HG03432 (cell line): ENCODE results near the gene FARS2.

Source experiments
- ATAC-seq: cut with Tn5 transposase; IDR thresholded peaks from one replicate; pipeline ENCODE4 v1.9.1; 2021; ENCODE audit warnings: mild to moderate bottlenecking, moderate library complexity; ENCODE audit not compliant: unreplicated experiment

FARS2 gene

DNA sequence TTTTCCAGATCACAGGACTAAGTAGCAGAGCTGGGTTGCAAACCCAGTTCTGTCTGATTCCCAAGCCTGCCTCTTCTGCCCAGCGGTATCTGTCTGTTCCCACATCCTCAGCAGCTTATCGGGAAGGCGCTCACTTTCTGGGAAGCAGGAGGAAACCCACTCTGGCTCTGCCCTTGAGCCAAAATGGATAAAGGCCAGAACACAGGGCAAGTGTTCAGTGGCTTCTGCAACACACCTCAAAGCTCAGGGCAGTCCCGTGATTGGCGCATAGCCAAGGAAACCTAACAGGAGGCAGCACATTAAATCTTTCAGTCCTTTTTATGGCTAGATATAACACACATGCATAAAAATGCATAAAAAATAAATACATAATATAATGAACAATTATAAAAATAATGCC is 483.2 kb downstream of the FARS2 start:
- ATAC-seq: no peak

DNA sequence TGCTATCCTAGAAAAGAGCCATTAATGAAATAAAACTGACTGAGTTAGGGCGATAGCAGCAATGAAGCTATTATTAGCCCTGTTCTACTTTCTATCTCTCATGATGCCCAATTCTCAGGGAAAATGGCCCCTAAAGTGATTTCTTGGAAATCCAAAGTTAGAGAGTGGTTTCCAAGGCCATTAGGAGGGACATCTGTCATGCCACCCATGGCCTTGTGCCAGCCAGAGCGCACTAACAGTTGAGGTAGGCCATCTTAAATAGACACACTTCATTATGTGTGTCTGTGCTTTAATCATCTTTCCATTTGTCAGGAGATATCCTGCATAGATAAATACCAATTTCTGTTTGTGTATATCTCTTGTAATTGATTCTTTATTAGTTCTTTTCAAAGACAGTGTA is 483.8 kb downstream of the FARS2 start:
- ATAC-seq: no peak

DNA sequence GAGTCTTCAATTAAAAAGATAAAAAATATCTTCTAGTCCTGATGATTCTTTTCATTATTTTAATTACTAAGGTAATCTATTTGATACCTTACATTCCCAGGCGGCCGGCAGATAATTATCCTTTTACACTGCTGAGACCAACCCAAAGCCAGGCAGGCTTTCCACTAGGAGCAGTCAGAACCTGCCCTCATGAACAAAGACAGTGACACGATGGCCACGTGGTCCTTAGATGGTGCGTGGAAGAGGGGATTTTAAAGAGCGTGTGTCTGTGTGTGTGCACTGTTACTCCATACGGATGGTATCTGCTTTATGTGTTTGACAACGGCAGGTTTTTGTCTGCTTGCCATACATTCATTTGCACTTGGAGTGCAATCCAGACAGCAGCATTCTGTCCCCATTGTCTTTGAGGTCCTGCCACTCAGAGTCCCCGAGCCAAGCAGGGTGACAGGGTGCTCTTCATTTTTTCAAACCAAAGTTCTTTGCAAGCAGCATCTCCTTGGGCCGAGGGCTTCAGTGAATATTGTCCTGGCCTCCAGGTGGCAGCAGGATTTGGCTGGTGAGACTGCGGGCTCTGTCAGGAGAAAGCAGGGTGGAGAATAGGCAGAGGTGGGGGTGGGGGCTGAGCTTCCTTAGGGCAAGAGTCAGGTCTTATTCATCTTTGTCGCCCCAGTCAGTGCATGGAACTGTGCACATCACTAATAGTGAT is 484.9 kb downstream of the FARS2 start:
- ATAC-seq: no peak

DNA sequence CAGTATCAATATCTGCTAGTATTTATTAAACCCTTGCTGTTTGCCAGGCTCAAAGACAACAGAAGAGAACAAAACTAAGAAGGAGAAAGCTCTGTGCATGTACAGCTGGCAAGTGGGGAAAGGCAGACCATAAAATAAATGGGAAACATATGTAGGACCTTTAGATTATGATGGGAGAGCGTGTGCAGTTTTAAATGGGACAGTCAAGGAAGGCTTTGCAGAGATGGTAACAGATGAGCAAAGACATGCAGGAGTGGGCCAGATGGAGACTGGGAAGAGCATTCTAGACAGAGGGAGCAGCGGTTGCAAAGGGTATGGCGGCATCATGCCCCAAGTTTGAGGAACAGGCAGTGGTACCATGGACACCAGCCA is 485.4 kb downstream of the FARS2 start:
- no peak for ATAC-seq

DNA sequence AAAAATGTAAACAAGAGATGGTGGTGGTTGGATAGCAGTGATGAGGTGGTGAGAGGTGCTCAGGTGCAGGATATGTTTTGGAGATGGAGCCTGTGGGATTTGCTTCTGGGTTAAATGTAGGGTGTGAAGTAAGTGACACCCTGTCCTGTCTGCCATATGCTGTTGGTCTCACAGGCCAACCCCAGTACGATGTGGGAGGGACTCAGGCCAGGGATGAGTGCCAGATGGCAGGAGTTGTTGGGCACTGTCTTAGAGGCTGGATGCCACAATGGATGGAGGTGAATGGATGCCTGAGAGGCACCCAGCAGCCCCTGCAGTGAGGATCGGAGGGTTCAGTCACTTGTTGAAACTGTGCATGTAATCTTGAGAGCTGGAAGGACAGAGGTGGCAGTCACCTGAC is 486.1 kb downstream of the FARS2 start:
- ATAC-seq: no peak

DNA sequence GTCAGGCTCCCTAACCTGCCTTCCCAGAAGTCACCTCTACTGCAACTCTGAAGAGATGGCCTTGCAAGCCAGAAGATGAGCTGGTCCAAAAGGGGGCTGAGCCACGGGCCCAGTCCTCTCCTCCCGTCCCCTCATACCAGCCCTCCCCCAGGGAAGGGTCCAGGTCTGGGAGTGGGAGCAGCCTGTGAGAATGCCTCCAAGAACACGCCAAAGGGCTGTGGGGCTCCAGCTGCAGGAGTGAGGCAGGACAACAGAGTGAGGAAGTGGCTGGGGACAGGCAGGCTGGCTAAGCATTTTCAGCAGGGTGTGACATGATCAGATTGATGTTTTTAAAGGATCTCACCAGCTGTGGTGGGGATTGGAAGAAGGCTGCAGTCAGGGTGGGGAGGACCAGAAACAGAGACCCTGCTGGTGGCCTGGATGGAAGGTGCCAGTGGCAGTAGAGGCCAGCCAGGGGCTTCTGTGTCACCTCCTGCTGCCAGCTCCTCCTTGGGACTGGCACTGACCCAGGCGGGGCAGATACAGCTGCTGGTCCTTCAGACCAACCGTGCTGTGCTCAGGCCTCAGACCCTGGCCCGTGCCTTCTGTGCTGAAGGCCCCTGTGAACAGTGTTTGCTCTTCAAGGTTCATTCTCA is 487.8 kb downstream of the FARS2 start:
- ATAC-seq: no peak

DNA sequence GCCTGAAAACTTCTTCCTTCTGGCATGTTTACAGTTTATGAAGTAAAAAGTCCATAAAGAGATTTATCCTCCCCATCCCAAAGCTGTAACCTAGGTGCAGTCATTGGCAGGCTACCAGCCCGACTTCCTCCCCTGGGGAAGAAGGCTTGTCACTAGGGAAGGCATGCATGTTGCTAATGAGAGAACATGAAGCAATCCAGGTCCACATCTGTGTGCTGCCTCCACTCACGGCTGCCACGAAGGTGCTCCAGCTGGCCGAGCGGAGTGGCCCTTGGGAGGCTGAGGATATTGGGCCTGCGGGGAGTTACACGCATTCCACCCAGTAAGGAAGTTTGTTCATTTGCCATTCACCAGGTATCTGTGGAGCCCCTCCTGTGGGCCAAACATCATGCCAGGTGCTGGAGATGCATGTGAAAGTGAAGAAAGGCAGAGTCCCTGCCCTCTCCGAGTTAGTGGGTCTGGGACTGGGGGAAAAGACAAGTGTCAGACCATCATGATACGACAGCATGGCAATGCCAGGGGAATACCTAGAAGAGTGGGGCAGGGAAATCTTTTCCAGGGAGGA is 488.4 kb downstream of the FARS2 start:
- ATAC-seq: no peak

DNA sequence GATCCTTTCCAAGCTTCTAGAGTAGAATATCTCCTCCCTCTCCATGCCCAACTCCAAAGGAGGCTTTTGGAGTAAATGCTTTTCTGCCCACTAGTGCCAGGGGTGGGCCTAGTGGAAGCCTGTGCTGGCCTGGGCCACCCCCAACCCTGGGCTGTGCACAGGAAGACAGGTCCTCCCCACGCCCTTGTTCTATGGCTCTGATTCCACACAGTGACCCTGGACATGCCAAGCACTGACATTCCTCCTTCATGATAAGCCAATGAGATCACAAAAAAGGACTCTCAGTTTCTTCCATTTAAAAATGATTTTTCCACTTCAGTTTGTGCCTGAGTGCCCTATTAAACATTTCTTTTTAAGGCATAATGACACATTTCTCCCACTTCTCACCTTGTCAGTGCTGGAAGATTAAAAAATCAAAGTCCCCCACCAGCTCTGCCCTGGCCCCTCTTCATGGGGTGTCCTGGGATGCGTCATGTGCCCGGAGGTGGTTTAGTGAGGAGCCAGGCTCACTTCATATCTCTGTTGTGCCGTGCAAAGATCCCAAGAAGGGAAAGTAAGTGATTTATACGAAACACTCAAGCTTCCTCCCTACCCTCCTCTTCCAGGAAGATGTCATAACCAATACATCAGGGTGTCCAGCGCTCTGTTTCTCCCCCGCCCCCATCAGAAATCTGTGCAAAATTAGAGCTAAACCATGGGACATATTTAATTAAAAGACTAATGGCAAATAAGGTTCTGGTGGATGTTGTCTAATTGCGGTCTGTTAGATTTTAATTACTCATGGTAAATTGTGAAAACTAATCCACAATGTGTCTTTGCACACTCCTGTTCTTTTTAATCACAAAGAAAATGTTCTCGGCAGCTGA is 490.4 kb downstream of the FARS2 start:
- no peak for ATAC-seq

DNA sequence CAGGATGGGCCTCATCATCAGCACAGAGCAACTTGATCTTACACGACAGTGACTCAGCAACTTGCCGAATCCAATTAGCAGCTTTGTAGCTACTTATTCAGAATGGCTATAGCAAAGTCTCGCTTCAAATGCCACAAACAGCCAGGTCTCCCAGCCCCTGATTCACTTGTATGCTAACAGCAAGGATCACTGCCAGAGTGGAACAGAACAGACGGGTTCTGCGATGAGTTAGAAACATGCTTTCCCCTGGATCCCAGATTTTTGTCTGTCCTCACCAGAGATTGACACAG is 491.0 kb downstream of the FARS2 start:
- ATAC-seq: no peak

DNA sequence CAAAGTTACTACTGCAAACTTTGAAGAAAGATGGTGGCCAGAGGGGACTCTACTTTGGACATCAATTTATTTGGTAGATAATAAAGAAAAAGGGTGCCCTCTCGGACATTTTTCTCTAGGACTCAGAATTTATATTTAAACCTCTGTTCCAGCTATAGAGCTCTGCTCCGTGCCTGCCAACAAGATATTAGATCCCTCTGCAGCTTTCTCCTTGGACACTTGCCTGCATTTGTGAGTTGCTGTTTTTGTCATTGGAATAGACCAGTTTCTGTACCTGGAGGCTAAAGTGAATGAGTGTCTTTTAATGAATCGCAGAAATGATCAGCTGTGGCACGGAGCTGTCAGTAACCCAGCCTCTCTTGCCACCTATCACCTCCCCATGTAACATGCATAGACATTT is 491.9 kb downstream of the FARS2 start:
- ATAC-seq: no peak

DNA sequence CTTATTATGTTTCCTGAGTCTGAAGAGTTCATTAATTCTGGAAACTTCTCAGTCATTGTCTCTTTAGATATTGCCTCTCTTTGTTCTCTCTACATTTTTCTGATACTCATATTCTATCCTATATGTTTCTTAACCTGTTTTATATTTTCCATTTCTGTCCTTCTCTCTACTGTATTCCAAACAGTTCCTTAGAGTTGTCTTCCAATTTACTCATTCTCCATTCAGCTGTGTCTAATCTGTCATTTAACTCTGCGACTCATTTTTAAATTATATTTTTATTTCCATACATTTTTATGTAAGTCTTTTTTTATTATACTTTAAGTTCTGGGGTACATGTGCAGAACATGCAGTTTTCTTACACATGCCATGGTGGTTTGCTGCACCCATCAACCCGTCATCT is 493.6 kb downstream of the FARS2 start:
- no peak for ATAC-seq

DNA sequence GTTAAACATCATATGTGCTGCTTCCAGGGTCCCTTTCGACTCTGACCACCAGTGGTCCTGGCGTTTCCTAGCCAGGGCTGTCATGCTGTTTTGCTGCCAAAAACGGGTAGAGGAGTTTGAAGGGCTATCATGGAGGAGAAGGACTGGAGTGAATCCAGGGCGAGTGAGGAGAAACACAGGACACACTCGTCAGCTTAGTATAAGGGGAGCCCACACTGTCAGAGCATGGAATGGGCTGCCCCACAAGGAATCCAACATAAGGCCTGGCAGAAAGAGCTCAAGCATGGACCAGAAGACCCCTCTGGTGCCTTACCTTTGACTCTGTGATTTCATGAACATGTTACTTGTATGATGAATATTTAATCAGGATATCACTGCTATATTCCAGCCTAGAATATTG is 498.3 kb downstream of the FARS2 start:
- no peak for ATAC-seq

DNA sequence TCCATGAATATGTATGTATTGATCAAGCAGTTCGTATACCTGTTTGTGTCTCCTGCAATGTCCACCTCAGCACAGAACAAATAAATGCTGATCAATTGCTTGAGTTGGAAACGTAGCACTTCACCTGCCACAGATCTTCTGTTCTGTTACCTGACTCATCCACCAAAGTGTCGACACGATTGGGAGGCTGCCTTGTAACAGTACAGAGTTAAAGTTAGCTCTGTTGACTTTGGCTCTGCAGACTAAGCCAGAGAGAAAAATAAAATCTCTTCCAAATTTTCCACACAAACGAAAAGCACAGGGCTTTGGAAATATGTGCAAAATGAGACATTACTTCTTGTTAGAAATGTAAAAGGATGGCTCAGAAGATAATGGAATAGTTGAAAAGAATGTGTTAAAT is 500.1 kb downstream of the FARS2 start:
- ATAC-seq: no peak

DNA sequence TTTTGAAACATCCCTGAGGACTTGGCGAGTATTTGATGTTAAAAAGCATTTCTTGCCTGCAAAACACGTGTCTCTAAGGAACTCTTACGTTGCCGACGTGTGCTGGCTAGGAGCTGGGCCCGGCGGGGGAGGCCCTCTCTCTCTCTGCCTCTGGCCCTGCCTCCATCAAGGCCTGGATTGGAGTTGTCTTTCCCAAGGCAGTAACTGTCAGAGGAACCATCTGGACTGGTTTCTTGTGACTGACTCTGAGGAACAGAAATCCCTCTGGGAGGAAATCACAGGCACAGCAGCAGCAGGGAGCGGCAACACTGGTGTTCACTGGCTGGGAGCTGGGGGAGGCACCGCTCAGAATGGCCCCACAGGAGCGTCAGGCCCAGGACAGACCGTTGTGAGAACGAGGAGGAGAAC is 501.3 kb downstream of the FARS2 start:
- no peak for ATAC-seq

DNA sequence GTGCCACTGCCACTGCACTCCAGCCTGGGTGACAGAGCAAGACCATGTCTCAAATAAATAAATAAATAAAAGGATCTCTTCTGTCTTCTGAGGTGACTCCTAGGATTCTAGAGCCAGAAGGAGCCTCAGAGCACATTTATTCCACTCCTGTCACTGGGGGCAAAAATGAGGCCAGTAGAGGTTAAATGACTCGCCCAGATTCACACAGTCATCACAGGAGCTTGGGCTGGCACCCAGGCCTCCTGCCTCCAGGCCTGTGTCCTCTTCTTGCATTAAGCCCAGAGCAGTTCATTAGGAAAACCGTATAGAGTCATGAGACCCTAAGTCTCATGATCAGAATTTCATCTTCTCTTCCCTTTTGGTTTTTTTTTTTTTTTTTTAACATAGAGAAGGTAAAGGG is 502.1 kb downstream of the FARS2 start:
- no peak for ATAC-seq

DNA sequence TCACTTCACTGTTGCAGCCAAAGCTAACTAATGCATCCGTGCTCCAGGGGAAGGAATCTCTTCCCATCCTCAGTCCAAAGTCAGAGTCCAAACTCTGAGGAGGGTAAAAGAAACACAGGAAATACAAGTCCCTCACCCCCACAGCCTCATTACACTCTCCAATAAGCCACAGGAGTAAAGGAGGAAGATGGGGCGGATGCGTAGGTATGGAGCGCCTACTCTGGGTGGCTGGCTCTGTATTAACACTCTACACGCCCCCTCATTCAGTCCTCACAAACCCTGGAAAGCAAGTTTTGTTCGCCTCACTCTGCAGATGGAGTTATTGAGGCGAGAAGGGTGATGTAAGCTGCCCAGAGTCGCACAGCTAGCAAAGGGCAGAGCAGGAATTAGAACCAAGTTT is 502.6 kb downstream of the FARS2 start:
- peak; percentile 69 for ATAC-seq

DNA sequence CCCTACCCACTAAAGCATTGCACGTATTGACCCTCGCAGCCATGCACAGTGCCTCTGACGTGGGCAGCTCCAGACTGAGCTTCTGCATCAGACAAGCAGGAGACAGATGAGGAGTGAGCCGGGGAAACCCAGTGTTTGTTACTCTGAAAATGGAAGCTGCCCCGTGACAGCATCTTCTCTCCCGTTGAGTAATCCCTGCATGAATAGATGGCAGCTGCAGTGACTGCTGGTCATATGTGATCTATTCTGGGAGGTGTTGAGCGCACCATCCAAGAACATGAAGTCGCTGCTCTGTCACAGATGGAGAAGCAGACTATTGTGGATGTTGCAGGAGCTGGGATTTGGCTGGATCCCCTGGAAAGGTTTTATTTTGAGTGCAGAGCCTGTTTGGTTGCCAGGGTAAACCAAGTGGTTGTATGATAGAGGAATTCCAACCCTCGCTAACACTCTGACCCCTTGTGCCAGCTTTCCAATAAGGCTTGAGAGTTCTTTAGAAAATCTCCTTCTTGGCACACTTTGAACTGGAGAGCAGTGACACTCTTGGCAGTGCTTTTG is 503.2 kb downstream of the FARS2 start:
- peak; percentile 57 for ATAC-seq

DNA sequence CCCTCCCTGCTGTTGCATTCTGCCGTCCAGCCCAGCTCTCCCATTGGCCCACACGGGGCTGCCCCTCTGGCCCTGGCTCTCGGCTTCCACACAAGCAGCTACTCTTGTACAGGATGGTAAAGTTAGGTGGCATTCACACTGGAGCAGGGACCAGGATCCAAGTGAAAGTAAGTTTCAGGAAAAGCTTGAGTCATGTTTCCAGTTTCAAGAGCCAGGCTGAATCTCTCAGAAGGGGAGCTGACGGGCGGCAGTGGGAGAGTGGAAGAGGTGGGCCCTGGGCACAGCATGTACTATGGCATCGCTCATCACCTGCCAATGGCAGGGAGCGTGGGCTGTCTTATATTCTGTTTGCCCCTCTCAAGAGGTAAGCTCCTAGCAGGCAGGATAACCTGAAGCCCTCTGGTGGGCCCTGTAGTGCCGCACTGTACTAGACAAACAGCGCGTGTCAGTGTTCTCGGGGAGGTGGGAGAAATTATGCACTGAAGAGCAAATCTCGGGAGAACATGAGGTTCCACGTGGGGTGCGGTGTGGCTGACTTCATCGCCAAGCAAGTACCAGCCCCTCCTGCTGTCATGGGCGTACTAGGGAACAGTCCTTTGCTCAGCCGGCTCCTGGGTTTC is 503.9 kb downstream of the FARS2 start:
- ATAC-seq: no peak

DNA sequence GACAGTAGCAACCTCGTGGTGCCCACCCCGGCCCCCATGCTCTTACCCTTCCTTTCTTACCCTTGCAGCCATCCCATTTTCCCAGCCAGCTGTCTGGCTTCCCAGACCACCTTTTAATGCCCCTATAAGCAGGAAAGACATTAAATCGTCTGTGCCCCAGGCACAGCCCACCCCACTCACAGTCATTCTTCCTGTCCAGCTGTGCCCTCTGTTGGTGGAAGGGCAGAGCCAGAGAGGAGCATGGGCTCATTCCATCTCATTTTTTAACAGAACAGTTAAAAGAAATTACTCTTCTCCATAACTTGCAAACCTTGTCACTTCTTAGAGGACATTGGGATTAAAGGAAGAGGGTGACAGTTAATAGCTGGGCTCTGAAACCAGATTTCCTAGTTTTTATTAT is 504.9 kb downstream of the FARS2 start:
- no peak for ATAC-seq

DNA sequence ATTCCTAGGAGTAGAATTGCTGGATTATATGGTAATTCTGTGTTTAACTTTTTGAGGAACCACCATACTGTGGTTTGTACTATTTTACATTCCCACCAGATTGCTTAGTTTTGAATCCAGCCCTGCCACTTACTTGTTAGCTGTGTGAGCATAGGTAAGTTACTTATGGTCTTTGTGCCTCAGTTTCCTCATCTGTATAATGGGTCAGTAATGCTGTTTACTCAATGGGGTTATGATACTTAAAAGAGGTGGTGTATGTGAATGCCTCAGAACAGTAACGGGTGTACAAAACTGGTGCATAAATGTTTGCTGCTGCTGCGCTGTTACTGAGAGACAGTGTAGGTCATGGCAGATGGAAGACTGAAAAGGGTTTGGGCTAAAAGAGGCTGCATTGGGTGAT is 506.2 kb downstream of the FARS2 start:
- no peak for ATAC-seq

DNA sequence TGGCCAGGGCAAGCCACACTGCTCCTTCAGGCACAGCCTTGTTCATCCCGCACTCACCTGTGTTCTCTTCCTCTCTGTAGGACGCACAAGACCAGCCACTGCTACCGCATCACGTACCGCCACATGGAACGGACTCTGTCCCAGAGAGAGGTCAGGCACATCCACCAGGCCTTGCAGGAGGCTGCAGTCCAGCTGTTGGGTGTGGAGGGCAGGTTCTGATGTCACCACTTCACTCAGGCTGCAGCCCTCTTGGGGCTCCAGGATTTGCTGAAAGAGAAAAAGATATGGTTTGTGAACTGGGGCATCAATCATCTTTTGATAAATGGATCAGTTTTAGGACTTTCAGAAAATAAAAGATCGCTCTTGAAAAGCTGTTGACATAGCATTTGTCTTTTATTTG is 509.9 kb downstream of the FARS2 start:
- ATAC-seq: no peak
